HG03066 (cell line): ENCODE data around the gene NOL3.
A peak's percentile ranks its signal among the peaks of the same experiment; 100 is the strongest.

Experiments used
- ATAC-seq: cut with Tn5 transposase; IDR thresholded peaks from one replicate; pipeline ENCODE4 v1.9.1; 2021; ENCODE audit warnings: low read depth; ENCODE audit not compliant: unreplicated experiment

The NOL3 gene

DNA sequence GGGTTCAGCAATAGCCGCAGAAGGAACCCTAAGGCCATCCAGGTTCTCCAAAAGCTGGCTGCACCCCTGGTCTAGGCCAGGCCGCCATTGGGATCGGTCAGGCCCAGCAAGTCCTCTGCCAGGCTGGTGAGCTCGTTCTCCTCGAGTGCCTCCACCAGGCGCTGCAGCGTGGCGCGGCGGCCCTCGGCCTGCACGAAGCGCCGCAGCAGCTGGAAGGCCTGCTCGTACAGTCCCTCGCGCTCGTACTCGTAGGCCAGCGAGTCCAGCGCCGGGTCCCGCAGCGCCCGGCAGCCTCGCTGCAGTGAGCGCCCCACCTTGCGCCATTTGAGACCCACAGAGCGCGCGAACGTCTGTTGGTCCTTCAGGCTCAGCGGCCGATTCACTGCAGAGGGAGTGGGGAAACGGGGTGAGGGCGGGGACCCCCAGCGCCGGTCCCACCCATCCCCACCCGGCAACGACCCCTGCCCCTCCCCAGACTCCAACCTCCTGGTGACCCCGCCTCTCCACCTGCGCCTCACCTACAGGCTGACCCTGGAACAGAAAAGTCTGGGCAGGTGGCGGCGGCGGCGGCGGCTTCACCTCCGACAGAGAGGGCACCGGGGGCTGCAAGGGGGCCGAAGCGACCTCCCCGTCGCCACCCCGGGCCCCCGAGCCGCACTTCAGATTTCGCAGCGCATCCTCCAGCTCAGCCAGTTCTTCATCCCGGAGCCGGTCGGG lies 15.6 kb upstream of the NOL3 start:
- no peak for ATAC-seq

- ATAC-seq = no peak
These were observed 14.8 kb upstream of the NOL3 start for GRCh38 chr16:67155295-67156142.

DNA sequence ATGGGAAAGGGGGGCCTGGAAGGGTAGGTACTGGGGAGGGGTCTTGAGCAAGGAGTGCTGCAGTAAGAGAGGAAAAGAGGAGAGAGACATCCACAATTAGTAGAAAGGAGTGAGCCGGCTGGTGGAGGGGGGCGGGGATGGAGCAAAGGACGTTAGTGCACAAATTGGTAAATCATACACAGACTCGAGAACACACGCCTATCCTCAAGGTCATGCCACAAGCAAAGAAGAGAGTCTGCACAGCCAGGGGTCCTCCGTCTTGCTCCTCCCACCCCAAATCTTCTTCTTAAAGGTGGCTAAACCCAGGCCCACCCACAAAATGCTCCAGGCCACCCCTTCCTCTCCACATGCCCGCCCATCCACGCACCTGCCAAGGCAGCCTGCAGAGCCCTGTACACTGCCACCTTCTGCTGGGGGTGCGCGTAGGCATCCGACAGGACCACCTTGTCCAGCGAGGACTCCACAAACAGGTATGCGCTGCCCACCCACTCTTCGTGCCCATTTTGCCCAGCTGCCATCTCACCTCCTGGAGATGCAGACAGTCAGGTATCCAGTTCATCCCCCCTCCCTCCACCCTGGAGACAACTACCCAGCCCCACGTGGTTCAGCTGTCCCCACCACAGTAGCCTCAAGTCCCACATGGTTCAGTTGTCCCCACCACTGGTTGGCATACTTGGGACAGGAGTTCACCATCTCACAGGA lies 14.0 kb upstream of the NOL3 start:
- no peak for ATAC-seq

- no peak for ATAC-seq
These were observed 13.1 kb upstream of the NOL3 start for GRCh38 chr16:67157106-67157748.

DNA sequence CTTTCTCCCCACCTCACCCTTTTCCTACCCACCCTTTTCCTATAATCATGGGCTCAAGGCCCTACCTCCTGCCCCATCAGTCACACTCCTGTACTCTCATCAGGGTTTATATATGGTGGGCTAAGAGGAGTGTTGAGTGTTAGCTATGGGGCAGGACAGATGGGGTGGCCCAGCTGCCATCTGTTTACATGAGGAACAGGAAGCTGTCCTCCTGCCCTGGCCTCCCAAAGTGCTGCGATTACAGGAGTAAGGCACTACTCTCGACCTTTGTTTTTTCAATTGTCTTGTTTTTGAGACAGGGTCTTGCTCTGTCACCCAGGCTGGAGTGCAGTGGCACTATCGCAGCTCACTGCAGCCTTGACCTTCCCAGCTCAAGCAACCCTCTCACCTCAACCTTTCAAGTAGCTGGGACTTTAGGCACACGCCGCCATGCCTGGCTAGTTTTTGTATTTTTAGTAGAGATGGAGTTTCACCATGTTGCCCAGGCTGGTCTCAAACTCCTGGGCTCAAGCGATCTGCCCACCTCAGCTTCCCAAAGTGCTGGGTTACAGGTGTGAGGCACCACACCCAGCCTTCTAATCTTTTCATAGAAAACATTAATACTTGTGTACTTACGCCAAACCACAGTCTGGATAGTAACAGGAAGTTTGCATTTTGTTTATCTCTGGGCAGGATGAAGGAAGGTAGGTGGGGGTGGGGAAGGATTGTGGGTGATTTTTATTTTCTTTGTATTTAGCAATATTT lies 12.3 kb upstream of the NOL3 start:
- ATAC-seq = no peak

GRCh38 chr16:67158637-67159600 lies 11.4 kb upstream of the NOL3 start:
- peak; percentile 34 for ATAC-seq

- no peak for ATAC-seq
These were observed 8.7 kb upstream of the NOL3 start for GRCh38 chr16:67161595-67162058.

GRCh38 chr16:67162506-67163163 lies 7.7 kb upstream of the NOL3 start:
- no peak for ATAC-seq

- no peak for ATAC-seq
These were observed 7.0 kb upstream of the NOL3 start for GRCh38 chr16:67163164-67163998.

DNA sequence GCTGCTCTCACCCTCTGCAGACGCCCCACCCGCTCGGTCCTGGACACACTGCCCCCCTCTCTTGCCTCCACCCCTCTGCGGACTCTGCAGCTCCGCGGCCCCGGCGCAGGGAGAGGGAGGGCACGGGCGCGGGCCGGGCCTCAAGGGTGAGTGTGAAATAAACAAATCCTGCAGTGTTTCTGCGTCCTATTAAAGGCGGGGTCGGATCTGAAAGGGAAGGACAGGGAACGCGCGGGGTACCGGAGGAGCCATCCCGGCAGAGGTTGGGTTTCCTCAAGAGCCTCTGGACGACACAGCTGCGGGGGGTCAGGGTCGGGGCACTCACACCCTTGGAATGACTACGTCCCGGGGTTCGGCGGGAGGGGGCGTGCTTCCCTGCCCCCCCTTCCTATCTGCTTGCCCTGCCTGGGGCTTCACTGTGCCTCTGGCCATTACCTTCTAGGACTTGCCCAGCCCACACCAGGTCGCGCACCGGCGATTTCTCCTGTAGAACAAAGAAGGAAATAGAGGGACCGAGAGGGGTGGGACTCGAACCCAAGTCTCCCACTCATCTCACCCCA lies 6.3 kb upstream of the NOL3 start:
- ATAC-seq = no peak

- ATAC-seq = no peak
These were observed 5.7 kb upstream of the NOL3 start, which contains the start of gene HSF4 for GRCh38 chr16:67164599-67165061. Gene HSF4 (plus strand): TSS chr16:67164745. CDS start chr16:67164812, 67 bp downstream.

DNA sequence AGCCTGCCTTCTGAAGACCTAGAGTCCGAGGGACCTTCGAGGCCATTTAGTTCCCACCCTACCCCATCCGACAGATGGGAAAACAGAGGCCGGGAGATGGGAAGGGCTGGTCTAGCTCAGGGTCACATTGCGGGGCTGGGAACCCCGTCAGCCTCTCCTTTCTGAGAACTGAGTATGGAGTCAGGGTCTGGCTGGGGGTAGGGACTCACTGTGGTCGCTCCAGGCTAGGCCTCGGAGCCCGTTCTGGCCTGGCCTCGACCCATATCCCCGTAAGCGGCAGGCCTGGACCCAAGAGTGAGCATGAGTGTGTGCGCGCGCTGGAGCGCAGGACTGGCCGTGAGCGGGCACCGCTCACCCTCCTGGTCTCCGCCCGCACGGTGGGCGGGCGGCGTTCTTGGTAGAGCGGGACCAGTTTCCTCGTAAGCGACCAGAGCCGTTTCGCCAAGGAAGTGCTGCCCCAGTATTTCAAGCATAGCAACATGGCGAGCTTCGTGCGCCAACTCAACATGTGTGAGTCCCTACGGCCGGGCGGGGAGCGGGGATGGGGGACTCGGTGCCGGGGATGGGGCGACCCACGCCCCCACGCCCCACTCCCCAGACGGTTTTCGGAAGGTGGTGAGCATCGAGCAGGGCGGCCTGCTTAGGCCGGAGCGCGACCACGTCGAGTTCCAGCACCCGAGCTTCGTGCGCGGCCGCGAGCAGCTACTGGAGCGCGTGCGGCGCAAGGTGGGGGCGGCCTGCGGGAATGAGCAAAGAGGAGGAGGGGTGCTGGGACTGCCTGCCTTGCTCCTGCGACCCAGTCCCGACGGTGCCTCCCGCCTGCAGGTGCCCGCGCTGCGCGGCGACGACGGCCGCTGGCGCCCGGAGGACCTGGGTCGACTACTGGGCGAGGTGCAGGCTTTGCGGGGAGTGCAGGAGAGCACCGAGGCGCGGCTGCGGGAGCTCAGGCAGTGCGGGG lies 4.9 kb upstream of the NOL3 start:
- no peak for ATAC-seq

DNA sequence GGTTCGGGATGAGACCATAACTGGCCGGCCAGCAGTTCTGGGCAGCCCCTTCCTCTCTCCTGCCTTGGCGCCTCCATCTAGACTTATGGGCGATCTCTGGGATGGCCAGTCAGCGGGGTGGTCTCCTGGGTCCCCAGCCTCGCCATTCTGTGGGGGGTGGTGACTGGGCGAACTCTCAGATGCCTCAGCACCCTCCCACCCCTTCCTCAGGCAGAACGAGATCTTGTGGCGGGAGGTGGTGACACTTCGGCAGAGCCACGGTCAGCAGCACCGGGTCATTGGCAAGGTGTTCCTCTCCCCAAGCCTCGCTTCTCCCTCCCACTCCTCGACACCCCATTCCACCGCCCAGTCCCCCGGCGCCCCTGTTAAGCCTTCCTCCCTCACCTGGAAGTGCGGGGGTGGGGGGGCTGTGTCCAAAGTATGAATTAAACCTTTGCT lies 4.2 kb upstream of the NOL3 start:
- no peak for ATAC-seq

DNA sequence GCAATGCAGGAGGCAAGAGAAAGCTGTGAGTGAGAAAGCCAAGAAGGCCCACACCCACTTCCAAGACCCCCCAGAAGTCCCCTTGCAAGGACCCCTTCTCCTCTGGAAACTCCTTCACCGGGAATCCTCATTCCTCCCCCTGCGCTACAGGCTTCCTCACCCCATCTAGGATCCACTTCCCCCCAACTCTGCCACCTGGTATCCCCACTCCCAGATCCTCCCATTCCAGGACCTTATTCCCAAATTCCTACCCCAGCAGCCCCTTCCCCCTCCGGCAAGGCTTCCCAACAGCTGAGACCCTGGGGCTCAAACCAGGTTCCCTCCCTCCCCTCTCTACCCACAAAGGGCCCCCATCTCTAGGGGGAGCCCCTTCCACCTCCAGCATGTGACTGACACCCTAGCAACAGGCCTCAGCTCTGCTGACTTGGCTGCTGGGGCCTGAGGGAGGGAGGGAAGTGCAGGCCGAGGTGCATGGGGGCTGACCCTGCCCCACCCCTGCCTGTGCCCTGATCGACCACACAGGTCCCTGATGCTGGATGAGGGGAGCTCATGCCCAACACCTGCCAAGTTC lies 3.7 kb upstream of the NOL3 start:
- no peak for ATAC-seq

DNA sequence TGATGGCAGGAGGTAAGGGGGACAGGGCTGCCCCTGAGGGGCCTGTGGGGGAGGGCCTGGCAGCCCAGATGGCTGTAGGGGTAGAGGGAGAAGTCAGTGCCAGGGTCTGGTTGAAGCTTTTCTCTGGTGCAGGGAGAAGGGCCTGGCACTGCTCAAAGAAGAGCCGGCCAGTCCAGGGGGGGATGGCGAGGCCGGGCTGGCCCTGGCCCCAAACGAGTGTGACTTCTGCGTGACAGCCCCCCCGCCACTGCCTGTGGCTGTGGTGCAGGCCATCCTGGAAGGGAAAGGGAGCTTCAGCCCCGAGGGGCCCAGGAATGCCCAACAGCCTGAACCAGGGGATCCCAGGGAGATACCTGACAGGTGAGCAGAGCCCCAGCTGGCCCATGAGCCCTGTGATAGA lies 2.8 kb upstream of the NOL3 start:
- no peak for ATAC-seq
